NT2/D1 (cell line): ENCODE results near the gene KRTCAP2.

Experiments
- SUZ12 ChIP-seq: IDR thresholded peaks from 2 replicates; pipeline ENCODE4 v1.6.1; 2011; ENCODE audit not compliant: insufficient read length, insufficient read depth; ENCODE audit errors: extremely low read depth
- YY1 ChIP-seq: IDR thresholded peaks from 2 replicates; pipeline ENCODE4 v1.6.1; 2011; ENCODE audit not compliant: insufficient read length, insufficient read depth
- ZNF274 ChIP-seq: IDR thresholded peaks from 2 replicates; pipeline ENCODE4 v1.6.1; 2011; ENCODE audit warnings: mild to moderate bottlenecking, low read depth, low read length

DNA sequence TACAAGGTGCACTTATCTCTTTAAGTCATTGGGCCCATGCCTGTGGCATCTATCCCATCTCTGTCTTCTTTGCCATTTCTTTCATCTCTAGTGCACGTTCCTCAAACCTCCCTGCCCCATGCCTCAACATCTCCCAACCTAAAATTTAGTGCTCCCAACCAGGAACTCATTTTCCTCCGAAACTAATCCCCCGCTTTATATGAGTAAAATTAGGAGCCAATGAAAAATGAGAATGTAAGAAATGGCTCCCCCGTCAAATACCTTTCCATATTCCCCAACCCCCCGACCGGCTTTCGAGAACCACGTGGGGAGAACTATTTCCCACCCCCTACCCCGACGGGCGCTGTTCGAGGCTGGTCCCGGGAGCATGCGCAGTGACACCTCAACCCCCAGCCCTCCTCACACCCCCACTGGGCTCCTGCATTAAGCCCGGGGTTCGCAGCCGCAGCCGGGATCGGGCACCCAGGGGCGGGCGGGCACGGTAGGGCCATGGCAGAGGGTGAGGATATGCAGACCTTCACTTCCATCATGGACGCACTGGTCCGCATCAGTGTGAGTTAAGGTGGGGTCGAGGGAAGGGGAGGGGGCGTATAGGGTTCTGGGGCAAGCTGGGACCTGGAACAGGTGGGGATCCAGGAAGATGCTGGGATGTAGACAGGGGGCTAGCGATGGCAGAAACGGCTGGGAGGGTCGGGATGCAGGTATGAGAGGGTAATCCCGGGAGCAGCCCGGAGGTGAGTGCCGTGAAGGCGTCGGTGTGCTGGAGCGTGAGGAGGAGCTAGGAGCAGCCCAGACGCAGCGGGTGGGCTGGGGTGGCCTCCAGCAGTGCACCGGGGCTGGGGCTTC is 597 bp upstream of the KRTCAP2 start, which contains the start of gene TRIM46:
- TF ChIP-seq SUZ12 = no peak
- TF ChIP-seq YY1 = no peak
- no peak for TF ChIP-seq ZNF274
